H1 (cell line): Measurements from ENCODE around the gene HERC4. TPM values are rescaled to one million over a fixed set of nuclear protein-coding genes. Genes with fewer than 3 reads are reported as not detected.

Experiments
- CTCF ChIA-PET: fragments of 300-600 bp; sonication (Branson Sonifier 250); formaldehyde crosslinking; loops from one replicate; lab custom pipeline; 2021; ENCODE audit not compliant: partially characterized antibody; lab: Charles Lee
- POLR2A ChIA-PET: fragments of 300-600 bp; sonication (Branson Sonifier 250); formaldehyde crosslinking; loops from one replicate; lab custom pipeline; 2021; ENCODE audit warnings: inconsistent platforms; ENCODE audit not compliant: partially characterized antibody; lab: Charles Lee
- DNase-seq, 2 experiments: peaks; one replicate each; pipeline versions ENCODE4 v3.0.0 to v3.0.0-alpha.2; 2010 to 2022; ENCODE audit warnings: low spot score in 2 of 2, low read depth in 1 of 2, mixed read lengths in 1 of 2
- FAIRE-seq: peaks from 2 replicates; lab custom pipeline; 2011; peaks lifted over from hg19 to GRCh38; lab: Jason Lieb, UNC
- H2AFZ ChIP-seq: 2 replicates; pipeline ENCODE4 v1.8.1; 2012; ENCODE audit warnings: low read length, inconsistent platforms
- H2AK5ac ChIP-seq: 2 replicates; pipeline ENCODE4 v1.6.1; 2013; ENCODE audit warnings: low read depth, low read length
- H2BK120ac ChIP-seq: replicated peaks from 2 replicates; pipeline ENCODE3; 2013; ENCODE audit warnings: low read depth, low read length, inconsistent platforms
- H2BK12ac ChIP-seq: 2 replicates; pipeline ENCODE4 v1.6.1; 2013; ENCODE audit warnings: low read depth, low read length
- H2BK15ac ChIP-seq: 2 replicates; pipeline ENCODE4 v1.6.1; 2013; ENCODE audit warnings: low read length
- H2BK20ac ChIP-seq: 2 replicates; pipeline ENCODE4 v1.6.1; 2013; ENCODE audit warnings: low read length
- H2BK5ac ChIP-seq: 2 replicates; pipeline ENCODE4 v1.6.1; 2013; ENCODE audit warnings: low read depth, low read length
- H3K14ac ChIP-seq: 2 replicates; pipeline ENCODE4 v1.6.1; 2013; ENCODE audit warnings: inconsistent platforms; ENCODE audit not compliant: insufficient read length
- H3K18ac ChIP-seq: 2 replicates; pipeline ENCODE4 v1.6.1; 2013; ENCODE audit warnings: low read length; ENCODE audit errors: extremely low read depth
- H3K23ac ChIP-seq: 2 replicates; pipeline ENCODE4 v1.6.1; 2013; ENCODE audit warnings: inconsistent platforms; ENCODE audit not compliant: insufficient read length
- H3K23me2 ChIP-seq: 2 replicates; pipeline ENCODE4 v1.6.1; 2013; ENCODE audit warnings: low read depth, low read length
- H3K27ac ChIP-seq: 2 replicates; pipeline ENCODE4 v1.6.1; 2011; ENCODE audit warnings: low read depth, low read length, inconsistent platforms
- H3K27me3 ChIP-seq, 4 experiments: replicated peaks in 1 of 4; 1 replicate in 1 of 4; 2 replicates in 3 of 4; pipeline versions ENCODE4 v1.6.1 to v1.8.1; 2011 to 2013; ENCODE audit warnings: low read length in 3 of 4, mild to moderate bottlenecking in 3 of 4, inconsistent platforms in 2 of 4, mixed read lengths in 2 of 4, moderate library complexity in 1 of 4; ENCODE audit not compliant: control insufficient read depth in 3 of 4, insufficient read depth in 3 of 4; ENCODE audit errors: extremely low read depth in 1 of 4
- H3K36me3 ChIP-seq, 4 experiments: 2 replicates each; pipeline versions ENCODE4 v1.6.1 to v1.8.1; 2011 to 2013; ENCODE audit warnings: mild to moderate bottlenecking in 4 of 4, low read length in 3 of 4, moderate library complexity in 2 of 4, control low read depth in 1 of 4, inconsistent platforms in 1 of 4; ENCODE audit not compliant: insufficient read depth in 4 of 4, control insufficient read depth in 2 of 4
- H3K4ac ChIP-seq: replicated peaks from 2 replicates; pipeline ENCODE3; 2013; ENCODE audit warnings: low read length, low read depth, mixed read lengths, inconsistent platforms; ENCODE audit not compliant: insufficient read length
- H3K4me1 ChIP-seq, 4 experiments: replicated peaks in 1 of 4; 1 replicate in 1 of 4; 2 replicates in 3 of 4; pipeline versions ENCODE4 v1.6.1 to v1.8.1; 2011 to 2013; ENCODE audit warnings: low read length in 3 of 4, inconsistent platforms in 2 of 4, mixed read lengths in 1 of 4; ENCODE audit not compliant: insufficient read depth in 4 of 4, control insufficient read depth in 3 of 4
- H3K4me2 ChIP-seq, 2 experiments: 2 replicates each; pipeline versions ENCODE4 v1.6.1 to v1.8.1; 2011 to 2013; ENCODE audit warnings: low read depth in 2 of 2, low read length in 2 of 2, control low read depth in 1 of 2, inconsistent platforms in 1 of 2, mild to moderate bottlenecking in 1 of 2; ENCODE audit not compliant: insufficient read depth in 1 of 2
- H3K4me3 ChIP-seq, 4 experiments: fragments of 200-600, 300-600 bp in 1 of 4; sonication (generic), shearing (Covaris generic), sonication (Bioruptor Twin) in 1 of 4; 2 replicates each; pipeline versions ENCODE4 v1.5.1 to v1.8.1; 2011 to 2016; ENCODE audit warnings: low read length in 4 of 4, low read depth in 3 of 4, control low read depth in 2 of 4, inconsistent platforms in 2 of 4, mild to moderate bottlenecking in 2 of 4, mixed read lengths in 1 of 4, moderate library complexity in 1 of 4; ENCODE audit not compliant: insufficient read depth in 2 of 4; ENCODE audit errors: extremely low read depth in 1 of 4
- H3K56ac ChIP-seq: replicated peaks from 2 replicates; pipeline ENCODE3; 2013; ENCODE audit warnings: low read depth, mild to moderate bottlenecking, mixed read lengths, low read length, inconsistent platforms; ENCODE audit not compliant: insufficient read length
- H3K79me1 ChIP-seq: 2 replicates; pipeline ENCODE4 v1.6.1; 2013; ENCODE audit warnings: low read depth, low read length, control low read depth
- H3K79me2 ChIP-seq, 2 experiments: 2 replicates each; pipeline versions ENCODE4 v1.6.1 to v1.8.1; 2012 to 2013; ENCODE audit warnings: low read length in 2 of 2, mild to moderate bottlenecking in 2 of 2, inconsistent platforms in 1 of 2; ENCODE audit not compliant: insufficient read depth in 2 of 2, control insufficient read depth in 1 of 2
- H3K9ac ChIP-seq, 4 experiments: replicated peaks in 1 of 4; 1 replicate in 1 of 4; 2 replicates in 3 of 4; pipeline versions ENCODE4 v1.6.1 to v1.8.1; 2011 to 2013; ENCODE audit warnings: low read depth in 3 of 4, low read length in 3 of 4, control low read depth in 2 of 4, mild to moderate bottlenecking in 2 of 4, moderate library complexity in 2 of 4, inconsistent platforms in 1 of 4; ENCODE audit errors: extremely low read depth in 1 of 4
- H3K9me3 ChIP-seq, 2 experiments: 2 replicates each; pipeline versions ENCODE4 v1.6.1 to v1.8.1; 2012 to 2013; ENCODE audit warnings: mild to moderate bottlenecking in 2 of 2, moderate library complexity in 2 of 2, control low read depth in 1 of 2, inconsistent platforms in 1 of 2, low read depth in 1 of 2, low read length in 1 of 2, mixed read lengths in 1 of 2; ENCODE audit not compliant: insufficient read depth in 2 of 2
- H4K20me1 ChIP-seq, 2 experiments: replicated peaks in 1 of 2; 2 replicates each; pipeline versions ENCODE3 to v1.8.1; 2011 to 2013; ENCODE audit warnings: inconsistent platforms in 2 of 2, low read length in 2 of 2, mild to moderate bottlenecking in 1 of 2; ENCODE audit not compliant: insufficient read depth in 2 of 2, control insufficient read depth in 1 of 2
- H4K5ac ChIP-seq: 2 replicates; pipeline ENCODE4 v1.6.1; 2013; ENCODE audit warnings: low read length, low read depth, mixed read lengths, inconsistent platforms; ENCODE audit not compliant: insufficient read length
- H4K8ac ChIP-seq: 2 replicates; pipeline ENCODE4 v1.8.0; 2013; ENCODE audit warnings: mild to moderate bottlenecking, moderate library complexity, low read length, inconsistent platforms; ENCODE audit not compliant: insufficient read depth; ENCODE audit errors: extremely low read depth
- H4K91ac ChIP-seq: replicated peaks from 2 replicates; pipeline ENCODE3; 2013; ENCODE audit warnings: low read length, mixed read lengths, inconsistent platforms; ENCODE audit not compliant: insufficient read length
- JUND ChIP-seq: IDR thresholded peaks from 2 replicates; pipeline ENCODE4 v1.6.1; 2011; ENCODE audit warnings: mild to moderate bottlenecking, improper control_type of control experiment, low read length
- WGBS, 2 experiments: shearing (Covaris generic) in 1 of 2; methylation state at CpG; one replicate each; pipeline versions ENCODE4 v1.1.6 to v1.1.7; 2013 to 2015; ENCODE audit warnings: low lambda C conversion rate in 2 of 2, mixed read lengths in 2 of 2, inconsistent platforms in 1 of 2, low coverage in 1 of 2, missing lambda C conversion rate in 1 of 2; ENCODE audit not compliant: insufficient replicate concordance in 2 of 2, insufficient coverage in 1 of 2, insufficient read length in 1 of 2; ENCODE audit errors: extremely low coverage in 1 of 2, missing lambda C conversion rate in 1 of 2; 5-methylcytosine and 5-hydroxymethylcytosine counted together
- polyA plus RNA-seq, 7 experiments: library from polyadenylated mRNA; depleted of rRNA in 3 of 7; stranded (reverse) in 5 of 7; unstranded in 2 of 7; fragments of >200 nt in 5 of 7; fragments of 200-250 nt in 2 of 7; gene quantifications; 1 replicate in 5 of 7; 2 replicates in 1 of 7; 4 replicates in 1 of 7; pipeline versions ENCODE4 v1.2.1 to v1.2.3, GENCODE V29; 2011 to 2013; ENCODE audit warnings: missing spikeins in 2 of 7, mixed read lengths in 2 of 7
- small RNA-seq: library from polyadenylated mRNA; stranded (forward); fragments of <200 nt; extraction: miRNeasy Mini kit (QIAGEN cat#:217004); gene quantifications from one replicate; pipeline ENCODE3, GENCODE V24; 2013; ENCODE audit not compliant: insufficient read depth
- total RNA-seq: library from RNA; stranded (reverse); fragmentation: NEBNext Ultra II Directional; extraction: Animal tissue kit (Norgen Biotek cat#: 25700); gene quantifications from 2 replicates; pipeline ENCODE4 v1.2.1, GENCODE V29; 2021

Gene HERC4
- total and polyA plus RNA-seq, 2 of the 8 experiments (the other 6 are each of a cell fraction or from before 2014, with no cell fraction given) = 7.5 to 44.0 TPM

DNA sequence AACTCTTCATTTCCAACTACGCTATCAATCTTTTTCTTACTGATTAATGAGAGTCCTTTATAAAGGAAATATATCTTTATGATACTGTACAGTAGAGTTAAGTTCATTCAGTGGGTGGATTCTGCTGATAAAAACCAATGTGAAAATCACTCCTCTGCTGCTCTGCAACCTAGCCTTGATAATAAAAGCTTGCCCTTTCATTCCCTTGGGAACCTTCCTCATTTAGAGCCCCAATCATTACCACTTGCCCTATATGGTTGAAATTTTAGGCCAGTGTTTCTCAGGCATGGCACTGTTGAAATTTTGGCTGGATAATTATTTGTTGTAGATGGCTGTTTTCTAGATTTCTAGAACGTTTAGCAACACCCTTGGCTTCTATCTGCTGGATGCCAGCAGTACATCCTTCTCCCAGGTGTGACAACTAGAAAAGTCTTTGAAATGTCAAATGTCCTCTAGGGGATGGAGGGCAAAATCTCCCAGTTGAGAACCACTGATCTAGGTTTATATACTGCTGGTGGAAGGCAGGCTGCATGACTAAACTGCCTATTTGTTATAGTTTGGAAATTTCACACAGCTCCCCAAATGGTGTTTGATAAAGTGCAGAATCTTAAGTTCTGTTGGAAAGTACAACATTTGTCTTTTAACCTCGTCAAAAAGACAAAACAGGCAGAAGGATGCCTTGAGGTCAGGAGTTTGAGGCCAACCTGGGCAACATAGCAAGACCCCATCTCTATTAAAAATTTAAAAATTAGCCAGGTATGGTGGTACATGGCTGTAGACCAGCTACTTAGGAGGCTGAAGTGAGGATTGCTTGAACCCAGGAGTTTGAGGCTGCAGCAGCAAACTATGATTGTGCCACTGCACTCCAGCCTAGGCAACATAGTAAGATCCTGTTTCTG lies 199.5 kb downstream of the HERC4 start:
- POLR2A ChIA-PET = interaction anchor here (0.6 to 1.6 kb wide), 7 partner anchors 10 to 60 kb away, joined by 3 to 4 read pairs (median 4); no protein-coding TSS in a partner anchor
- 87% methylated on average over 3 of the region's 3 CpGs; no CpG with 5 or more reads in 1 of the 2 experiments for WGBS, 2 experiments

More for the DNA sequence above, 199.5 kb downstream of the HERC4 start:
- Histone ChIP-seq H3K9me3 (no peaks in the 10 kb centered on the region), H3K23me2 (no peaks in the 10 kb centered on the region), H2BK20ac (no peak overlapping the region), H3K4ac (no peak overlapping the region), H3K4me3 (no peak overlapping the region), H3K79me1 (no peaks in the 10 kb centered on the region), H3K27ac (no peak overlapping the region), H3K56ac (no peak overlapping the region), H3K9ac (no peak overlapping the region), H3K14ac (no peak overlapping the region), H3K36me3 (no peaks in the 10 kb centered on the region), H3K23ac (no peak overlapping the region), H3K79me2 (no peaks in the 10 kb centered on the region), H2BK5ac (no peak overlapping the region), H4K20me1 (no peaks in the 10 kb centered on the region), H2BK120ac (no peak overlapping the region), H2AK5ac (no peak overlapping the region), H4K91ac (no peak overlapping the region), H3K4me2 (no peak overlapping the region), H2BK15ac (no peak overlapping the region), H2BK12ac (no peak overlapping the region), H4K5ac (no peak overlapping the region), H3K27me3 (no peaks in the 10 kb centered on the region), H3K4me1 (no peaks in the 10 kb centered on the region), H2AFZ (no peak overlapping the region), H4K8ac (no peak overlapping the region), H3K18ac (no peak overlapping the region)
- TF ChIP-seq JUND = no peak
- CTCF ChIA-PET = interaction anchor here (0.9 to 1.1 kb wide), 2 partner anchors 10 to 20 kb away, joined by 4 read pairs; no protein-coding TSS in a partner anchor
- no peak for FAIRE-seq
- DNase-seq = no peak

Small RNA genes within 50 kb of the gene (small RNA-seq; reads per million reads assigned to genes)
- not detected for gene RN7SL220P

Other genes with a start within 250 kb of the HERC4 start
- 2.9 and 4.2 TPM in 2 replicates for gene DNAJC12, start 237.1 kb downstream of the HERC4 start, total RNA-seq
- gene DNAJC12, start 237.1 kb downstream of the HERC4 start, polyA plus RNA-seq (2011; rRNA removed) = 0.33 and 0.86 TPM in 2 replicates
- gene SIRT1, start 190.6 kb downstream of the HERC4 start, total RNA-seq = 66.2 and 70.9 TPM in 2 replicates
- 13.9 and 22.6 TPM in 2 replicates for gene SIRT1, start 190.6 kb downstream of the HERC4 start, polyA plus RNA-seq (2011; rRNA removed)
- not detected in 2 replicates for gene MYPN, start 34.2 kb upstream of the HERC4 start, total RNA-seq
- gene MYPN, start 34.2 kb upstream of the HERC4 start, polyA plus RNA-seq (2011; rRNA removed) = not detected in 2 replicates
- gene ATOH7, start 156.8 kb upstream of the HERC4 start, total RNA-seq = 0.21 and 0.39 TPM in 2 replicates
- 1.0 and 1.1 TPM in 2 replicates for gene ATOH7, start 156.8 kb upstream of the HERC4 start, polyA plus RNA-seq (2011; rRNA removed)